ENCODE measurements around the gene FHOD1. TPM values are rescaled to one million over a fixed set of nuclear protein-coding genes. Genes with fewer than 3 reads are reported as not detected.
A peak's percentile ranks its signal among the peaks of the same experiment; 100 is the strongest.

FHOD1 gene
- total RNA-seq, 1 experiment from 2014 or later: 22.2 TPM

DNA sequence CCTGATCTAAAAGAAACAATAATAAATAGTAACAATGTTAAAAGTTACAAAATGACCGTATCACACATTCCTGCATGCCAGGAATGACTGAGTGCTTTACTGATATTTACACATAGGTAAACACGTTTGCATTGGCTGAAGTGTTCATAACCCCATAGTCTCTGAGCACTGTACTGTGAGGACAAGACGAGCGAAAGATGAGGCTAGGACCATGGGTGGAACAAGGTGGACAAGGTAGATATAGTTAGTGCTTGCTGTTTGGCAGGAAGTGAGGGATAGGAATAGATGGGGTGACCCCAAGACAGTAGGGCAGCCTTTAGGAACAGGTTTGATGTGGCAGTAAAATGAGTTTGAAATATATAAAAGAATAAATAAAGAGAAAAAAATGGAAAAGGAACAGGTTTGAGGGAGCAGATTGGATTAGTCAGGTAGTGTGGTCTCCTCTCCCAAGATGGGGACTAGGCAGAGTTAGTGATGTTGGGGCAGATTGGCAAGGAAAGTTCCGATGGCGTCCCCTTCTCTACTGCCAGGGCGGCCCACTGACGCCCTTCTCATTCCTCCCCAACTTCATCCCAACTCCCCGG, 55.8 kb downstream of the FHOD1 start:
- no peak for DNase-seq (ENCODE audit: low read depth)

- DNase-seq (ENCODE audit: low read depth): peak; percentile 39
These were observed 56.6 kb downstream of the FHOD1 start for GRCh38 chr16:67190448-67191399.

DNA sequence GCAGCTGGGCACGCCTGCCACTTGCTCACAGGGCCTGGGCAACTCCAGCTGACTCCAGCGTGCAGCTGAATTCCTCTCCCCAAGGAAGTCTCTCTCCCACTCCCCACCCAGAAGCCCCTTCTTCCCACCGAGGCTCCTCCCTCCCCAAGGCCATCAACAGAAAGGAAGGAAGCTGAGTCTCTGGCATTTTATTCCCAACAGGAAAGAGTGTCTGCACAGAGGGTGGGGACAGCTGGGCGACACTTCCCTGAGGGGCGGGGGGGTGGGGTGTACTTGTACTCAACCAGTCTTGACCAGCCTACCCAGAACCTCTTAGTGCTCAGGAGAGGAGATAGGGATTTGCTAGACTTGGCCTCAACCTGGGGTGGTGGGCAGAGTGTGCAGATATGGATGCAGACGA, 57.2 kb downstream of the FHOD1 start, which contains the start of gene EXOC3L1:
EXOC3L1 (minus strand) TSS at position 96 of the 400 bp plus-strand sequence. CDS start 460 bp downstream, outside the sequence.
- DNase-seq (ENCODE audit: low read depth): no peak

GRCh38 chr16:67188798-67189197, 58.5 kb downstream of the FHOD1 start:
- DNase-seq (ENCODE audit: low read depth): no peak

DNA sequence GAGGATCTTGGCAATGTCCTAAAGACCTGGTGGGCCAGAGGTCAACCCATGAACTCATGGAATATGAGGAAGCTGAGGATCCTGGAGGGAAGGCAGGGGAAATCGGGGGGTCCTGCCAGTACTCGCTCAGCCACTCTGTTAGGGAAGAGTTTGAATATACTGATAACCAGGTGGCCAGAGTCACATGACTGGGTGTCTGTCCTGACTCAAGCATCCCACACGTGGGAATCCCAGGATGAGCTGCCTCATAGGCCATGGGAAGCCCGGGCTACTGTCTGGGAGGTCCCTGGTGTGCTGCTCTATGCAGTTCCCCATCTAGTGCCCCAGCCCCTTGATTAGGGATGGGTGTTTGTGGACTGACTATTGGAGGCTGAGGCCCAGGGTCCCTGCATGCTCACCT, 59.0 kb downstream of the FHOD1 start:
- DNase-seq (ENCODE audit: low read depth): no peak

DNA sequence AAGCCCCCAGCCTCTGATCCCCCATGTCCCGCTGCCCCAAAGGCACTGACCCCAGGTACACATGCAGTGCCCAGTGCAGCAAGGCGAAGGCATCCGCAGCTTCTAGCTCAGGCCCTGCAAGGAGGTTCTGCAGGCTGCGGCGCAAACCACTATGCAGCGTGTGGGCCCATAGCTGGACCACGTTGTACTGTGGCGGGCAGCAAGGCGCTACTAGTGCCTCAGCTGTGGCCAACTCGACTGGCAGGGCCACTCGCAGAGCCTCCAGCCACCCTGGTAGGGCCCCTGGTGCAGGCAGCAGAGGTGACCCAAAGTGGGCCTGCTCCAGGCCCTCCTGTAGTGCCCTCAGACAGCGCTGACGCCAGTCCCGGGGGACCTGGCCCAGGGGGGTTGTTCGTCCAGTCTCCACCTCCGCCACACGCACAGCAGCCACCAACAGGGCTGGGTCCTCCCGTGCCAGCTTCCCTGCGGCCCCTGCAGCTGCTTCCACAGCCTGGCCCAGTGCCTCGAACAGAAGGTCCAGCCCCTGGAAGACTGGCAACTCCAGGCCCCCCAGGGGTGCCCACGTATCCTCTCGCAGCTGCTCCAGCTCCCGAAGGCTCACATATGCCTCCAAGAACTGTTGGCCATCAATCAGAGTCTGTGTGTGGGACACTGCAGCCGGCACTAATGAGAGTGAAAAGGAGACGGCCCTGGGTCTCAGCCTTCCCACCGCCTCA, 59.9 kb downstream of the FHOD1 start:
- DNase-seq (ENCODE audit: low read depth): no peak

GRCh38 chr16:67186550-67186950, 60.7 kb downstream of the FHOD1 start:
- DNase-seq (ENCODE audit: low read depth): peak; percentile 40

GRCh38 chr16:67185651-67186134, 61.6 kb downstream of the FHOD1 start:
- DNase-seq (ENCODE audit: low read depth): no peak

DNA sequence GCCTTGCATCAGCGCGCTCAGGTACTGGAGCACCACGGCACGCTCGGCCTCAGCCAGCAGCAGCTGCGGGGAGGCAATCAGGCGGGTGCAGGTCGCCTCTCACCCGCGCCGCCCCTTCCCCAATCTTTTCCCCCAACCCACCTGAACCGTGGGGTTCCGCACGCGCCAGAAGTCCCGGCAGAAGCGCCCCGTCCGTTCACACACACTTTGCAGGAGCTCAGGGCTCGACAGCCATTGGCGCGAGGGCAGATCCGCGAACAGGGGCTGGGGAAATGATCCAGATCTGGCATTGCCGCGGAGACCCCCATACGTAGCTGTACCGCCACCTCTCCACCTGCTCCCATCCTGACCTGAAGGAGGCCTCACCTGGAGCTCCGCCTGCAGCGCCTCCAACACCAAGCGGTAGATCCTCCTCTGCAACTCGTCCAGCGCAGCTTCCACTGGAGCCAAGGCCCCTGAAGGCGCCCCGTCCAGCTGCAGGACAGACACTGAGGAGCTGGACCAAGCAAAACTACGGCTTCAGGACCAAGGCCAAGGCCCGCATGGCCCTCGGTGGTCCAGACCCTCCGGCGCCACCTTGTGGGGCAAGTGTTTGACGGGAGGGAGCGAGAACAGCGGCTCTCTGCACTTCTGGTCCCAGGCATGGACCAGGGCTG, 62.2 kb downstream of the FHOD1 start:
- peak; percentile 89 for DNase-seq (ENCODE audit: low read depth)

DNA sequence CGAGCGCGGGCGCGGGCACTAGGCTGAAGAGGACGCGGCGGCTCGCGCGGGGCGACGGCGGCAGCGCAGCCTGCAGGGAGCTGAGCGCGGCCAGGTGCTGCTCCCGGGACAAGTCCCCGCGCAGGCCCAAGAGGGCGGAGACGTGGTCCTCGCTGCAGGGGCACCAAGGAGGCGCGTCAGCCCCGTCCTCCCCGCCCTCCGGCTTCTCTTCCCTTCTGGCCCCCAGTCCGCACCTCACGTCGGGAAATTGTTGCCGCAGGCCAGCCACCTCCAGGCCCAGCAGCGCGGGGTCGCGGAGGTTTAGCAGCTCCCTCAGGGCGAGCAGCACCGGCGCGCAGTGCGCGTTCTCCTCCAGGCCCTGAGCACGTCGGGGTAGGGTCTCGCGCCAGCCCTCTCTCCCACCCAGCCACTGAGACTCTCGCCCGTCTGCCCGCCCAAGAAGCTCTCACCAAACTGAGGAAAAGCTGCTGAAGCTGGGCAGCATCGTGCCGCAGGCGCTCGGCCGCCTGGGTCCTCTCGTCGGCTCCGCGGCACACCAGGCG, 62.8 kb downstream of the FHOD1 start:
- DNase-seq (ENCODE audit: low read depth): peak; percentile 41

DNA sequence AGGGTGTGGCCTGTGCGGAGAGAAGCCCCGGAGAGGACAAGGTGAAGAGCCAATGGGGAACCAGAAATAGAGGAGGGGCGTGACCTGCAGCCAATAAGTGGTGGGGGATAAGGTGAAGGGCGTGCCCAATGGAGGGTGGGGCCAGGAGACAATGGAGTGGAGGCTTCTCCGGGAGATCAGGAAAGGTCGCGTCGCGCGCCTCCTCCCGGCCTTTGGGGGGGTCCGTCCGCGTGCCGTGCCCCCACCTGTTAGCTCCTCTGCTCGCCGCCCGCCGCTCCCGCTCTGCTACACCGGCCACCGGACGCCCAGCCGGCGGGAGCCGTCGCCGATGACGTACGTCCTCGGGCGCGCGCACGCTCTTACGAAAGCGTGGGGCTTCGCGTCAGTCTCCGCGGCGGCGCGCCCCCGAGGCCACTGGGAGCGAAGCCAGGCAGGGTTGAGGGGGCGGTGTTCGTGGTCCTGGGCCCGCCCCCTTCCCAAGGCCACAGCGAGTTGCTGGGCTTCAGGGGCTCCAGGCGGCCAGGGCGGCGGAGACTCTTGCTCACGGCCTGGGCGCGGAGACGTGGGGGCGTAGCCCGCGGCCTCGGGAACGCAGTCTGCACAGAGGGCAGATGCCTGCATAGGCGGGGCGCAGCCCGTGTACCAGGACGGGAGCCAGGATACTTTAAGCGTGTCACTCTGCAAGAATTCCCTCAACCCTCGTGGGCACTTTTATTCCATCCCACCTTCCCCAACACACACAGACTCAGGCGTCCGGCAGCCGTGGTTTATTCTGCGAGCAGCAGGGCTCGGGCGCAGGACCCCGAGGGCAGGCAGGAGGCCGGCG, 63.4 kb downstream of the FHOD1 start, which contains the start of gene MATCAP1:
MATCAP1 (minus strand) TSS at position 337 of the 826 bp plus-strand sequence. CDS start 3,353 bp downstream, outside the sequence.
- peak; percentile 96 for DNase-seq (ENCODE audit: low read depth)

GRCh38 chr16:67183284-67183626, 64.0 kb downstream of the FHOD1 start:
- no peak for DNase-seq (ENCODE audit: low read depth)

GRCh38 chr16:67182288-67182687, 65.0 kb downstream of the FHOD1 start:
- DNase-seq (ENCODE audit: low read depth): no peak

DNA sequence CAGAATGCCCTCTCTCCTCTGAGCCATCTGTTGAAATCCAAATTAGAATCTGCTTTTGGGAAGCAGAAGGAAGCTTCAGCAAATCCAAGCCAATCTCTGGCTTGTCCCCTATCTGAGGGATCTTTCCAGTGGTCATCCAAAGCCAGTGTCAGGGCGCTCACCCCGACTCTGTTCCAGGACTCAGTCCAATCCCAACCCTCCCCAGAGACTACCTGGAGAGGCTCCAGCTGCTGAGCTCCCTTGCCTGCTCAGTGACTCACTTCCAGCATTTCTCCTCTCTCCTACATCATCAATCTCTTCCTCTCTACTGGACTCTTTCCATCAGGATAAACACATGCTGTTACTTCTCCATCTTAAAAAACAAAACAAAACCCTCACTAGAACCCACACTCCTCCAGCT, 65.9 kb downstream of the FHOD1 start:
- DNase-seq (ENCODE audit: low read depth): peak; percentile 59

DNA sequence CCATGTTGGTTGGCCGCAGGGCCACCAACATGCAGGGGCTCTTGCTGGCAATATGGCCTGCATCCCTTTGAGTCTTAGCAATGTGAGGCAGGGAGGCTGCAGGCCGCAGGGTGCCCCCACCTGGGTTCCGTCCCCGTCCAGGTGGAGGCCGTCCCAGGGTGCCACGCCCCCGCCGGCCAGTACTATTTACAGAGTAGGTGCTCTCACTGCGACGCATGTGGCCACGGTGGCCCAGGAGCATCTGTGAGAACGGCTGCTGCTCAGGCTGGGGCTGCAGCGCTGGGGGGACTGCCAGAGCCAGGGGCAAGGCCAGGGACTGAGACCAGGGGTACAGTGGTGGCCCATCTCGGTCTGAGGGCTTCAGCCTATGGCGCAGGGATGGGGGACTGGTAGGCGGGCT, 67.1 kb downstream of the FHOD1 start:
- no peak for DNase-seq (ENCODE audit: low read depth)

GRCh38 chr16:67179421-67180080, 67.7 kb downstream of the FHOD1 start:
- no peak for DNase-seq (ENCODE audit: low read depth)

Measured in Daoy (cell line).